RPMI8226 (cell line): ENCODE data around the gene GZMM.
"Not testable (repeated sequence)": the region's sequence is repeated elsewhere in the genome, so short reads cannot be mapped to it uniquely, and the experiment has no call there.

Source experiments
- DNase-seq: peaks from one replicate; pipeline ENCODE4 v3.0.0-alpha.2; 2015

GZMM gene

DNA sequence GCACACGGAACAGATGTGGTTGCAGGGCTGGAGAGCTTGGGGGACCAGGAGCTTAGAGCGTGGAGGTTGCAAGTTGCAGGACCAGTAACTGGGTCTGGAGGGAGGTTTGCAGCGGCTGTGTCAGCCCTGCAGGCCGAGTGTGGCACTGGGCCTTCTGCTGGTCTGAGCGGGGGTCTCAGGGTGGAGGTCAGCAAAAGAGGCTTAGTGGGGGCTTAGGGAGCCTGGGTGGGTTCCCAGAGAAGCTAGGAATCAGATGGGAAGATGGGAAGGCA, 40.1 kb downstream of the GZMM start:
- DNase-seq = no peak

DNA sequence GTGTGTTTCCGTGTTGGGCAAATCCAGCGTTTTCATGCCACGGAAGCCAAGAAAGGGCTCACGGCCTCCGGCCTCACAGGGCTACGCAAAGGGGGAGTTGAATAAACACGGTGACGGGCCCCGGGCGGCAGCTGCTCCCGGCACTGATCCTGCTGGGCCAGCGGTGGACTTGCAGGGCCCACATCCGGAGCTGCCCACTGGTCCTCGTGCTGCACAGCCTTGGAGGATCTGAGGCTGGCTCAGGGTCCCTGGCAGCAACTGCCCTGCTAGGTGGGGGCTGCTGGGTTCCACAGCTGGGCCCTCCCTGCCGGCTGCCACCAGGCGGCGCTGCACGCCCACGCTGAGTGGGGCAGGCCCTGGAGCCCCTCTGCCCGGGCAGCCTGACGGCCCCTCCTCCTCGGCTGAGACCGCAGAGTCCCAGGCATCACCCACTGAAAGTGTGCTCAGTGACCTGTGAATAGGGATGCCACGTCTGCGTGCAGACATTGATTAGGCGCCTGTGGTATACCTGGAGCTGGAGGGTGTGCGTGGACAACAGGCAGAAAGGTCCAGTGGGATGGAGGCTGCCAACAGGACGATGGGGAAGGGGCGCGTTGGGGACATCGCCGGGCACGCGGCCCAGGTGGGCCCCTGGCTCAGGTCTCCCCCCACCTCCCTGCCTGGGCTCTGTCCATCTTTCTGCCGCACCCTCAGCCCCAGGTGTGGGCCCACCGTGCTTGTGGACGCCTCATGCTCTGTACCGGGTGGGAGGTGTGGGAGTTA, 40.6 kb downstream of the GZMM start:
- DNase-seq = peak; percentile 61

DNA sequence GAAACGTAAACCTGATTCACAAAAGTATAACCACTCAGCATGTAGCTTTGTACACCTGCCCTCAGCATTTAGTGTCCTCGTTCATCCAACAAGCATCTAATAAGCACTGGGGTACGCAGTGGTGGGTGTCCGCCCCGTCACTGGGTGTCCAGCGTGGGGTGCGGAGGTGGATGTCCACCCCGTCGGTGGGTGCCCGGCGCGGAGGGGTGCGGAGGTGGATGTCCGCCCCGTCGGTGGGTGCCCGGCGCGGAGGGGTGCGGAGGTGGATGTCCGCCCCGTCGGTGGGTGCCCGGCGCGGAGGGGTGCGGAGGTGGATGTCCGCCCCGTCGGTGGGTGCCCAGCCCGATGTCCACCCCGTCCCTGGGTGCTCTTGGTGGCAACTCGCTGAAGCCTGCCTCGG, 41.3 kb downstream of the GZMM start:
- not testable (repeated sequence) for DNase-seq

DNA sequence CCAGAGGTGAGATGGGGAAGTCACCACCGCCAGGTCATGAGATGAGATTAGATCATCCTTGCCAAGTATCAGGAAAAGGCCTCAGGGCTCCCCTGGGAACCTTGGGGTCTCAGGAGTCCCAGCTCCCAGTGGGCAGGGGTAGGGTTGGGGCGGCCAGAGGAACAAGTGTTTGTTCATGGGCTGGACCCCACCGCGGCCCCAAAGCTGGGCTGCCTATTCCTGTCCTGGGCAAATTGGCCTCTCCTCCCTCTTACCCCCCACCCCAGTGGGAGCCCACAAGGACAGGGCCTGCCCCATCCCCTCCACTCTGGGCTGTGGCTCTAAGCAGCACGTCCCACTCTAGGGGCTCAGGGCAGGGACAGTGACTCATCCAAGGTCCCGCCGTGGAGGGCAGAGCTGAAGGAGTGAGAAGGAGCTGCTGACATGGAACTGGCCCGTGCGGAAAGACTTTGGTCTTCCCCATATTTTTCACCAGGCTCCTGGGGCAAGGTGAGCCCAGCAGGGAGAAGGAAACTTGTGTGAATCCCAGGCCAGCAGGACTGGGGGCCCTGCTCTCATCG, 41.8 kb downstream of the GZMM start:
- DNase-seq = no peak

DNA sequence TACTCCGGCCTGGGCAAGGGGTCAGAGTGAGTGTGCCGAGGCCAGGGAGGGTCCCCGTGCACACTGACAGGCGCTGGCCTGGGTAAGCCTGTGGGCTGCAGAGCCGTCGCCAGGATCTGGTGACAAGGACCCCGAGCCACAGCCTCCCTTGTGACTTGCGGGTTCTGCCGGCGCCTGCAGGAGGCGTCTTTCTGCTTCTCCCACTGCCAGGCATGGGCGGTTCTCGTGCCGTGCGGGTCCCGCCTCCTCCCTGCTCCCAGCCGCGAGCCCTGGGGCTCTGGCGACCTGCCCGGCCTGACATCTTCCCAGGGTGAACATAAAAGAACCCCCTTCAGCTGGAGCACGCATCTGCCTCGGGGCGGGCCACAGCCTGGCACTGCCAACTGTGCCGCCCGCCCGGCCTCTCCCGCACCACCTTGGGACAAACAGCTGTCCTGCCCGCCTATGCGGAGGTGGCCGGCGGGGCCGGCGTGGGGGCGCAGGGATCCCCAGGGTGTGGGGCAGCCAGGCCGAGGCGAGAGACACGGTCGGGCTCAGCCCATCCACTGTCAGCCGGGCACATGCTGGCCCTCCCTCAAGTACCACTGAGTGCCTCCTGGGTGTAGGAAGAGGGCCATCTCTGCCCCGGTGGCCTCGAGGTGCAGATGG, 44.4 kb downstream of the GZMM start:
- DNase-seq = peak; percentile 92

DNA sequence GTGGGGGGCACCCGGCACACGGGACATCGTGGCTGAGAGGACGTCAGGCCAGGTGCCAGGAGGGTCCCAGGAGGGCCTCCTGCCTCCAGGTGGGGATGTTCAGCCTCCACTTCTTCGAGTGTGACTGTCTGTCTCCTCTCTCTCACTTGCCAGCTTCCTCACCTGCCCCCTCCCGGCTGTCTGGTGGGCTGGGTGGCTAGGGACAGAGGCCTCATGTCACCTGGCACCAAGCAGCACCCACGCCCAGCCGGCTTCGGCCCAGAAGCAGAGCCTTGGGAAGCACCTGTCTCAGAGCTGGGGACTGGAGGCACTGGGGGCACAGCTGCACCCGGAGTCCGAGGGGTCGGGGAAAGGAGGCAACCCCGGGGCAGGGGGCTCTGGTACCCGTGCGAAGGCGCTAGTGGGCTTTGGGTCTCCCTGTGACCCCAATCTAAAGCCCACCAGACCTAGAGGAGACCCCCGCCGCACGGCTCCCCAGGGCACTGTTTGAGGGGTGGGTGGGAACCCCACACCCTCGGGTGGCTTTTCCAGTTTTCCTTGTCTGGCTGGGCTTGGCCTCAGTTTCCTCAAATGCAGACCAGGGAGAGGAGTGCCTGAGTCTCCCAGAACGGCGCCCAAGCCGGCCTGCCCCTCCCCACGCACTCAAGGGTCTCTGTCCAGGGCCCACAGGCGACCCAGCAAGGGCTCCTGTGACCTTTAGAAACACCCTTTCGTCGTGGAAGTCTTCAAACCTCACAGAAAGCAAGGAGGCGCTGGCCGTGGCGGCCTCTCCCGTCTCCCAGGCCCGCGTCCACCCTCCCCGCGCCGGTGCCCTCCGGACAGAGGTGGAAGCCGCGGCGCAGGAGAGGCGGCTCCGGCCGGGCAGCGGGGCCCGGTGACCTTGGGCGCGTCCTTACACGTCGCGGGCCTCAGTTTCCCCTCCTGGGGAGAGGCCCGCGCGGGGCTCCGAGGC, 45.2 kb downstream of the GZMM start:
- no peak for DNase-seq

DNA sequence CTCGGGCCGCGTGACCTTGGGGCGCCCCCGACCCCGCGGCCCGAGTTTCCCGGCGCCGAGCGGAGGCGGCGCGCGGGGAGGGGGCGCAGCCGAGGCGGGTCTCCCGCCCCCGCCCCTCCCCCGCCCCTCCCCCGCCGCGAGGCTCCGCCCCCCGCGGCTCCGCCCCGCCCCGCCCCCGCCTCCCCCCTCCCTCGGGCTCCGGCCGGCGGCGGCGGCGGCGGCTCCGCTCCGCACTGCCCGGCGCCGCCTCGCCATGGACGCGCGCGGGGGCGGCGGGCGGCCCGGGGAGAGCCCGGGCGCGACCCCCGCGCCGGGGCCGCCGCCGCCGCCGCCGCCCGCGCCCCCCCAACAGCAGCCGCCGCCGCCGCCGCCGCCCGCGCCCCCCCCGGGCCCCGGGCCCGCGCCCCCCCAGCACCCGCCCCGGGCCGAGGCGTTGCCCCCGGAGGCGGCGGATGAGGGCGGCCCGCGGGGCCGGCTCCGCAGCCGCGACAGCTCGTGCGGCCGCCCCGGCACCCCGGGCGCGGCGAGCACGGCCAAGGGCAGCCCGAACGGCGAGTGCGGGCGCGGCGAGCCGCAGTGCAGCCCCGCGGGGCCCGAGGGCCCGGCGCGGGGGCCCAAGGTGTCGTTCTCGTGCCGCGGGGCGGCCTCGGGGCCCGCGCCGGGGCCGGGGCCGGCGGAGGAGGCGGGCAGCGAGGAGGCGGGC, 46.0 kb downstream of the GZMM start, which contains the start of gene HCN2:
Gene HCN2, plus strand, starts transcription at position 189 of the 703 bp plus-strand sequence. Its CDS starts 65 bp downstream, at position 254.
- no peak for DNase-seq

DNA sequence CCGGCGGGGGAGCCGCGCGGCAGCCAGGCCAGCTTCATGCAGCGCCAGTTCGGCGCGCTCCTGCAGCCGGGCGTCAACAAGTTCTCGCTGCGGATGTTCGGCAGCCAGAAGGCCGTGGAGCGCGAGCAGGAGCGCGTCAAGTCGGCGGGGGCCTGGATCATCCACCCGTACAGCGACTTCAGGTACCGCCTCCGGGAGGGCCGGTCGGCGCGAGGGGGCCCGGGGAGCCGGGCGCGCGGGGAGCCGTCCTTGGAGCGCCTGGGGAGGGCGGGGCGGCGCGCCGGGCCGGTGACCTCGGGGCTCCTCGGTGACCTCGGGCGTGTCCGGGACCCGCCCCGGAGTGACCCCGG, 46.5 kb downstream of the GZMM start:
- DNase-seq = no peak

DNA sequence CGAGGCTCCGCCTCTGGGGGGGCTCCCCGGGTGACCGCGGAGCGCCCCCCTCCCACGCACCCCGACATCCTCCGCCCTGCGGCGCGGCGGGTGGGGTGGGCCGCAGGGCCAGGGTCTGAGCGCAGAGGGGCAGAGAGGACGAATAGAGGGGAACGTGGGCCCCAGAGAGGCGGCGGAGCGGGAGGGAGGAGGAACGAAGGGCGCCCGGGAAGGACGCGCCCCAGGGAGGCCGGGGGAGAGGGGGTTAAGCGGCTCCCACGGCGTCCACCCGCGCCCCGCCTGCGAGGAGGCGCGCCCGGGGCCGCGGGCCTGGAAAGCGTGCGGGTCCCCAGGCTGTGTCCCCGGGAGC, 46.9 kb downstream of the GZMM start:
- no peak for DNase-seq

DNA sequence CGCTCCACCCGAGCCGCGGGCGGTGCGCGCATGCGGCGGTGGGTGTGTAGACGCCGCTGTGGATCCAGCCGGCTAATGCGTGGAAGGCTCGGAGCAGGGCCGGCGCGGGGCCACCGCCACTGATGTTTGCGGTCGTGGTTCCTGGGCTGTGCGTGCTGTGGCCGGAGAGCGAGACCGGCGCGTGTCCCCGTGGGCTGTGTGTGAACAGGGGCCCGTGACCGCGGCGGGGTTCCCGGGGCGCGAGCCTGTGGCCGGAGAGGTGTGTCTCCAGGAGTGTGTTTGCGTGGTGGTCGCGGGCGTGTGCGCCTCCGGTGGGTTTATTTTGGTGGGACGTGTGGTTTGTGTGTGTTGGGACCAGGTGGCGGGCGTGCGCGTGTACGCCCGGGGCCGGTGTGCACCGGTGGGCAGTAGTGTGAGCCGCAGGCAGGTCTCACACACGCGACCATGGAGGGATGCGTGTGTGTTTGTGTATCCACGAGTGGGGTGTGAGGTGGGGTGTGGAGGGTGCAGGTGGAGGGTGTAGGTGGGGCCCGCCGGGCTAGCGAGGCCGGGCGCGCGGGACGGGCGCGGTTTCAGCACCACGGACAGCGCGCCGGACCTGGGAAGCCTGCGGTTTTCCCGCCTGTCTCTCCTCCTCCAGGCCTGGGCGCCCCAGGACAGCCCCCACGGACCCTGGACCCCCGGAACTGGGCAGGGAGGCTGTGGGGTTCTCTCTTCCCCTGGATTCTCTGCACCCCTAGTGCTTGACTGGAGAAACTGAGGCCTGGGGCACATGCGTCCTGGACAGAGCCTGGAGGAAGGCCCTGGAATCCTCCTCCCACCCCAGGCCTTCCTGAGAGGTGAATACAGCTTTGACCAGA, 47.5 kb downstream of the GZMM start:
- DNase-seq = no peak

DNA sequence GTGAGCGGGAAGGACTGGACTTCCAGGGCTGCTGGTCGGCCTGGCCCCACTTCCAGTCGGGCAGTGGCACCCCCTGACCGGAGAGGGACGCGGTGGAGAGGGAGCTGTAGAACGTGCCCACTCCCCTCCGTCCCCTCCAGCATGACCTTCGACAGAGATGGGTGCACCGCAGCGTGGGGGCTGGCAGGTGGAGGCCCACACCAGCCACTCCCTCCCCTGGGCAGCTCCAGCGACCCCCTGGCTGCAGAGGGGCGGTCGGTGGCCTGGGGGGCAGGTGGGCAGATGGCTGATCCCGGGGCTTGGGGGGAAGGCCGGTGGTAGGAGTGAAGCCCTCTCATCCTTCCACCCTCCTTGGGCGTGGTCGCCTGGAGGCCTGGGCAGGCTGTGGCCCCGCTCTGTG, 48.2 kb downstream of the GZMM start:
- DNase-seq = no peak

DNA sequence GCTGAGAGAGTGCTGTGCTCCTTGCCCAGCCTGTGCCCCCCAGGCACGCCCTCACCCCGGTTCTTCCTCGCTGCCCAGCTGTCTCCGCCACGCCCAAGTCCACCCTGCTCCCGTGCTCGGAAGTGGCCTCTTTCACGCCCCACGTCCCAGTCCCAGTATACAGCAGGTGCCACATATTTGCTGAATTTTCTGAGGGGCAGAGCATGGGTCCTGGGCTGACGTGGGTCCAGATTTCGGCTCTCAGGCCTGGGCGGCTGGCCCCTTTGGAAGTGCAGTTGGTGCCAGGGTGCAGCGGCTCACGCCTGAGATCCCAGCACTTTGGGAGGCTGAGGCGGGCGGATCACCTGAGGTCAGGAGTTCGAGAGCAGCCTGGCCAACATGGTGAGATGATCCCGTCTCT, 49.2 kb downstream of the GZMM start:
- no peak for DNase-seq

DNA sequence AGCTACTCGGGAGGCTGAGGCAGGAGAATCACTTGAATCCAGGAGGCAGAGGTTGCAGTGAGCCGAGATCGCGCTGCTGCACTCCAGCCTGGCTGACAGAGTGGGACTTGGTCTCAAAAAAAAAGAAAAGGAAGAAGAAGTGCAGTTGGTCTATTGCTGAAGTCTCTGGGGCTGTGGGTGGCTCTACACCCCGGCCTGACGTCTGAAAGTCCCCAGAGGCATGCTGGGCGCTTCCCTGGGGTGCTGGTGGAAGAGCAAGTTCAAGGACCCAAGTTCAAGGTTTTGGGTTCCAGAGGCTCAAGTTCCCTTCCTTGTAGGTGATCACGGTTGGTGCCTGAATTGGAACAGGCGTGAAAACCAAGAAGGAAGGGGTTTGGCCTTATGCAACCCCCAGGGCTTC, 49.7 kb downstream of the GZMM start:
- no peak for DNase-seq

DNA sequence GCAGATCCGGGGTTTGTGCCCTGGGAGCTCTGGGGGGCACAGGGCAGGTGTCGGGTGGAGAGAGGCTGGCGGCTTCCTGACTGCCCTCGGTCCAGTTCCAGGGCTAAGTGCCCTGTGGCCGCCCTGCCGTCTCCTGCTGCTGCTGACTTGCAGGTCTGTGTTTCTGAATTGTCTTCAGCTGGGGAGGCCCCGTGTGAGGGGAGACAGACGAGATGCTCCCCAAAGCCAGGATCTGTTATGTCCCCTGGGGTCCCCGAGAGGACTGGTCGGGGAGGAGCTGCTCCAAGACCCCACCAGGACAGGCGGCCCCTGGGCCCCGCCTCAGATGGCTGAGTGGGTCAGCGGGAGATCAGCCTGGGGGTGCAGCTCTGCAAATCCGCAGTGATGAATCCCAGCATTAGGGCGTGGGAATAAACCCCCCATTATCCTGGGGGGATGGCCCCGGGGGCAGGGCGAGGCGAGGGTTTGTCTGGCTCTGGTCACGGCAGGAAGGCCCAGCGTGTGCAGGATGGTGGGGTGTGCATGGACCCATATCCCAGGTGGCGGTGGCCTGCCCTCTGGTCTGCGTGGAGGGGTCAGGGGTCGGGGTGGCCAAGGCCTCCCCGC, 50.5 kb downstream of the GZMM start:
- no peak for DNase-seq

DNA sequence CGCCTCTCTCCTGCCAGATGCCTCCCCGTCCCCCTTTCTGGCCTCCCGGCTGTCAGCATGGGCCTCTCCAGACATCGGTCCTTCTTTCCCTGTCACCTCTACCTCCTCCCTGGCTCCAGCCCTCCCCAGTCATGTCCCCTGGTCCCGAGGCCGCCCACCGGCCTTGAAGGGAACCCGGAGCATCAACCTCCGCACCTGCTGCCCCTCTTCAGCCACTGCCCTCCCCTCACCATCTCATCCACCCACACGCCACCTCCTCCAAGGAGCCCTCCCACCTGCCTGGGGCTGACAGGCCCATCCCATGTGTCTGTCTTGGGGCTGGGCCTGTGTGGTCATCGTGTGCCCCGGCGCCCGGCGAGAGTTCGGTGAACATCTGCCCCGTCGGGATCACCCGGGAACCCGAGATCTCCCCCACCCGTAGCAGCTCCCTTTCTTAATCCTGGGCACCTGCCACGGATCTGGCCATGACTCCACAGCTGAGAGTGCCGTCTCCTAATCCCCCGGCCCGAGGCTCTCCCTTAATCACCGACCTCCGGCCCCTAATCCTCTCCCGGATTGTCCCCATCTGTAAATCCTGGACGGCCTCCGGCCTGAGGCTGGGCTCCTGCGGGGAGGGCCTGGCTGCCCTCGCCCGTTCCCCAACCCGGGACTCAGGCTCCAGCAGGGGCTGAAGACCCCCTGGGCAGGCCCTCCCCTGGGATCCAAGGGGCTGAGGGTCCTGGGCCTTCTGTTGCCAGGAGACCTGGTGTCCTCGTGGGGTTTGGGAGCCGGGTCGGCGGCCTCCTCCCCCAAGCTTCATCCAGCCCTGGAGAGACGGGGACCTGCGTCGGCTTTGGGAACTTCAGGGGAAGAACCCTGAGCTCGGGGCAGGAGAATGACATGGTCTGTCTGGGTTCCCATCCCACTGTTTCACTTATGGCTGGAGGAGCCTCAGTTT, 51.7 kb downstream of the GZMM start:
- no peak for DNase-seq

DNA sequence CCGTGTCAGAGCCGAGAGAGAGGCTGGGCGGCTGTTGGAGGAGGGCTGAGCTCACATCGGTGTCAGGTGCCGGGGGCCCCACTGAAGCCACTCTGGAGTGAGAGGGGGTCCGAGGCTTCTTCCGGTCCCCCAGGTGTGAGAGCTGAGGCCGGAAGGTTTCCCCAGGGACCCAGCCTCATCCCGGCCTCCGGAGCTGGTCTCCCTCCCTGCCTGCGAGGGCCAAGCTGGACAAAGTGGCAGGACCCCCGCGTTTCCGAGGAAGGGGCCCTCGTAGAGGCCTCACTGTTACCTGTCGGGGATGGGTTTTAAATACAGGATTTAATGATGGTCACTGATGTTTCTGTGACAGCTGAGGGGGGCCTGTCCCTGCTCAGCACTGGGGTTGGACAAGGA, 52.4 kb downstream of the GZMM start:
- DNase-seq = no peak

DNA sequence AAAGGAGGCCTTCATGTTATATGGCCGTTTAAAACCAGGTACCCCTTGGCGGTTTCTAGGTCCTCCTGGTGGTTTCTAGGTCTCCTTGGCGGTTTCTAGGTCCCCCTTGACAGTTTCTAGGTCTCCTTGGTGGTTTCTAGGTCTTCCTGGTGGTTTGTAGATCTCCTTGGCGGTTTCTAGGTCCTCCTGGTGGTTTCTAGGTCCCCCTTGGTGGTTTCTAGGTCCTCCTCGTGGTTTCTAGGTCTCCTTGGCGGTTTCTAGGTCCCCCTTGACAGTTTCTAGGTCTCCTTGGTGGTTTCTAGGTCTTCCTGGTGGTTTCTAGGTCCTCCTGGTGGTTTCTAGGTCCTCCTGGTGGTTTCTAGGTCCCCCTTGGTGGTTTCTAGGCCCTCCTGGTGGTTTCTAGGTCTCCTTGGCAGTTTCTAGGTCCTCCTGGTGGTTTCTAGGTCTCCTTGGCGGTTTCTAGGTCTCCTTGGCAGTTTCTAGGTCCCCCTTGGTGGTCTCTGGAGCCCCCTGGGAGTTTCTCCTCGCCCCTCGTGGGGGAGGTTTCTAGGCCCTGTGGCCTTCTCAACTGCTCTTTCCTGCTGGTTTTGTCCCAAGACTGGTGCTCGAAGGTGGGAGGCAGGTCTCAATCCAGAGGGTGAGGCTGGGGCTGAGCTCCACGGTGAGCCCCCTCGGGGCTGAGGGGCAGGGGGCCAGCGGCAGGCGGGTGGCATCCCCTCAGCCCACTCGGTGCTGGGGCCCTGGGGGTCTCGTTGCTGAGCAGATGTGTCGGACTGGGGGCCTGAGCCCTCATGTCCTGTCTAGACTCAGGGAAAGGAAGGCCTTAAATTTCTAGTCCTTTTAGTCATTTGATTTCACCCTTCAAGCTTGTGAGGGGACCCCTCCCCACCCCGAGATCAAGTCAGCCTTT, 53.8 kb downstream of the GZMM start:
- DNase-seq = no peak
